KMS-11 (cell line): ENCODE results near the gene CFAP299.

Experiments
- H2AFZ ChIP-seq: fragments of 200-600 bp; sonication (generic); 2 replicates; pipeline ENCODE4 v1.6.1; 2016; ENCODE audit warnings: antibody characterized with exemption, mixed run types, low read depth
- H3K27ac ChIP-seq: fragments of 200-600 bp; sonication (generic); 2 replicates; pipeline ENCODE4 v1.6.1; 2016; ENCODE audit warnings: mild to moderate bottlenecking, mixed run types
- H3K27me3 ChIP-seq: fragments of 200-600 bp; sonication (generic); 2 replicates; pipeline ENCODE4 v1.6.1; 2017; ENCODE audit warnings: mild to moderate bottlenecking, low read depth, mixed run types, moderate library complexity; ENCODE audit not compliant: insufficient read depth
- H3K36me3 ChIP-seq: fragments of 200-600 bp; sonication (generic); 2 replicates; pipeline ENCODE4 v1.6.1; 2017; ENCODE audit warnings: mild to moderate bottlenecking, mixed run types; ENCODE audit not compliant: insufficient read depth
- H3K4me1 ChIP-seq: fragments of 200-600 bp; sonication (generic); 2 replicates; pipeline ENCODE4 v1.6.1; 2016; ENCODE audit warnings: mild to moderate bottlenecking, low read depth, mixed run types; ENCODE audit not compliant: poor library complexity, severe bottlenecking
- H3K4me2 ChIP-seq: fragments of 200-600 bp; sonication (generic); 2 replicates; pipeline ENCODE4 v1.7.0; 2016; ENCODE audit warnings: mild to moderate bottlenecking, mixed run types
- H3K4me3 ChIP-seq: fragments of 200-600 bp; sonication (generic); IDR thresholded peaks from 2 replicates; pipeline ENCODE4 v1.6.1; 2017; ENCODE audit warnings: low read depth, low read length, mixed read lengths; ENCODE audit not compliant: insufficient read depth
- H3K79me2 ChIP-seq: fragments of 200-600 bp; sonication (generic); 2 replicates; pipeline ENCODE4 v1.6.1; 2016; ENCODE audit warnings: low read depth, mixed run types; ENCODE audit not compliant: insufficient read depth
- H3K9ac ChIP-seq: fragments of 200-600 bp; sonication (generic); 2 replicates; pipeline ENCODE4 v1.6.1; 2016; ENCODE audit warnings: mild to moderate bottlenecking, mixed run types
- H4K20me1 ChIP-seq: fragments of 200-600 bp; sonication (generic); 2 replicates; pipeline ENCODE4 v1.6.1; 2016; ENCODE audit warnings: mild to moderate bottlenecking, mixed run types; ENCODE audit not compliant: insufficient read depth
- TF ChIP-seq, protein P1 (sequence below): fragments of 200-600 bp; sonication (generic); conservative IDR thresholded peaks from 2 replicates; pipeline ENCODE4 v1.6.1; 2017; ENCODE audit warnings: low read depth, mild to moderate bottlenecking, antibody characterized with exemption, low read length, moderate library complexity, mixed read lengths

CFAP299 gene

DNA sequence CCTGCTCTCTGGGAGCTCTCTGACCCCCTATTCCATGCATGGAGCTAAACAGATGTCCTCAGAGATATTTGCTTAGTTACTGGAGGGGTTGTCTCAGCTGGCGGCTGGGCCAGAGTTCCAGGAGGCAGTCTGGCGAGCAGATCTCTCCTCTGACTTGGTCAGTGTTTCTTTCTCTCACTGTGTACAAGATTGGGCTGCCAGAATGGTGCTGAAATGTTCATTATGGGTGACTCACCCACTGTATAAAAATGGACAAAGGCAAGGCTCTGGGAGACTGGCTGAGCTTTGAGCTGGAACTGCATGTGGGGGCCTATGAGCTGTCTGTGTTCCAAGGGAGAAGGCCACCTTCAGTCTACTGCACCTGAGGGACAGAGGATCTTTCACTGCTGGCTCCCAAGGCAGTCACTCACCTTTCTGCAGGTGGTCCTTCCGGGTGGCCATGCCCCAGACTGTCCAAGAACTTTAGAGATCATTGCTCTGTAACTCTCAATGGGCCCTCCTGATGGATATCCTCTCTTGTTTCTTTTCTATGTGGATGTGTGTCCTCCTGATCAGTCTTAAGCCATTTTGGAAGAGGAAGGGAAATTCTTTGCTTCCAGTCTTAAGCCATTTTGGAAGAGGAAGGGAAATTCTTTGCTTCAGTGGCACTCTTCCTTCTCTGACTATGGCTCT lies 88.2 kb downstream of the CFAP299 start:
- H3K27me3 ChIP-seq, result no peaks in the 10 kb centered on the region
- H3K9ac ChIP-seq, result no peak overlapping the region
- H3K36me3 ChIP-seq, result no peaks in the 10 kb centered on the region
- no peak overlapping the region for H3K4me2 ChIP-seq
- no peak overlapping the region for H3K4me3 ChIP-seq
- peaks cover 7% of the 10 kb centered on the region for H3K4me1 ChIP-seq
- no peak overlapping the region; the same call in 1 of the 2 replicates for H2AFZ ChIP-seq
- no peaks in the 10 kb centered on the region for H4K20me1 ChIP-seq
- H3K79me2 ChIP-seq, result no peaks in the 10 kb centered on the region
- TF ChIP-seq, protein P1, sequence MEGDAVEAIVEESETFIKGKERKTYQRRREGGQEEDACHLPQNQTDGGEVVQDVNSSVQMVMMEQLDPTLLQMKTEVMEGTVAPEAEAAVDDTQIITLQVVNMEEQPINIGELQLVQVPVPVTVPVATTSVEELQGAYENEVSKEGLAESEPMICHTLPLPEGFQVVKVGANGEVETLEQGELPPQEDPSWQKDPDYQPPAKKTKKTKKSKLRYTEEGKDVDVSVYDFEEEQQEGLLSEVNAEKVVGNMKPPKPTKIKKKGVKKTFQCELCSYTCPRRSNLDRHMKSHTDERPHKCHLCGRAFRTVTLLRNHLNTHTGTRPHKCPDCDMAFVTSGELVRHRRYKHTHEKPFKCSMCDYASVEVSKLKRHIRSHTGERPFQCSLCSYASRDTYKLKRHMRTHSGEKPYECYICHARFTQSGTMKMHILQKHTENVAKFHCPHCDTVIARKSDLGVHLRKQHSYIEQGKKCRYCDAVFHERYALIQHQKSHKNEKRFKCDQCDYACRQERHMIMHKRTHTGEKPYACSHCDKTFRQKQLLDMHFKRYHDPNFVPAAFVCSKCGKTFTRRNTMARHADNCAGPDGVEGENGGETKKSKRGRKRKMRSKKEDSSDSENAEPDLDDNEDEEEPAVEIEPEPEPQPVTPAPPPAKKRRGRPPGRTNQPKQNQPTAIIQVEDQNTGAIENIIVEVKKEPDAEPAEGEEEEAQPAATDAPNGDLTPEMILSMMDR, result no peak
- no peak overlapping the region for H3K27ac ChIP-seq

DNA sequence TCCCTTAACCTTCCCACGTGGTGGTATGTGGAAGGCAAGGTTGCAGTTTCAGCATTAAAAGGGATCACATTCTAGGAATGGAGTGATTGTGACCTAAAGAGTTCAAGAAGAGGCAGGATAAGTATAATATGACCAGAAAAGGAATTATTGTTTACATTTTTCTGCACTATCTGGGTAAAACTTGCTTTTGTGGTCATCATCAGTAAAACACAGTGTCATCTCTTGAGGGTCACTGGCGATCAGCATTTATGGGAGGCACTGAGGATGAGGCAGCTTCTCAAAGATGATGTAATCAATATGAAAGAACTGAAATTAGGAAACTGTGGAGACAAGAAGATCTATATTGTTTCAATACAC lies 88.7 kb downstream of the CFAP299 start:
- TF ChIP-seq, protein P1, result no peak
- Histone ChIP-seq H3K36me3 (no peaks in the 10 kb centered on the region), H3K4me3 (no peak overlapping the region), H3K4me1 (peaks cover 7% of the 10 kb centered on the region), H3K4me2 (no peak overlapping the region), H4K20me1 (no peaks in the 10 kb centered on the region), H3K79me2 (no peaks in the 10 kb centered on the region), H3K9ac (no peak overlapping the region), H2AFZ (no peak overlapping the region; the same call in 1 of the 2 replicates), H3K27me3 (no peaks in the 10 kb centered on the region), H3K27ac (no peak overlapping the region)

DNA sequence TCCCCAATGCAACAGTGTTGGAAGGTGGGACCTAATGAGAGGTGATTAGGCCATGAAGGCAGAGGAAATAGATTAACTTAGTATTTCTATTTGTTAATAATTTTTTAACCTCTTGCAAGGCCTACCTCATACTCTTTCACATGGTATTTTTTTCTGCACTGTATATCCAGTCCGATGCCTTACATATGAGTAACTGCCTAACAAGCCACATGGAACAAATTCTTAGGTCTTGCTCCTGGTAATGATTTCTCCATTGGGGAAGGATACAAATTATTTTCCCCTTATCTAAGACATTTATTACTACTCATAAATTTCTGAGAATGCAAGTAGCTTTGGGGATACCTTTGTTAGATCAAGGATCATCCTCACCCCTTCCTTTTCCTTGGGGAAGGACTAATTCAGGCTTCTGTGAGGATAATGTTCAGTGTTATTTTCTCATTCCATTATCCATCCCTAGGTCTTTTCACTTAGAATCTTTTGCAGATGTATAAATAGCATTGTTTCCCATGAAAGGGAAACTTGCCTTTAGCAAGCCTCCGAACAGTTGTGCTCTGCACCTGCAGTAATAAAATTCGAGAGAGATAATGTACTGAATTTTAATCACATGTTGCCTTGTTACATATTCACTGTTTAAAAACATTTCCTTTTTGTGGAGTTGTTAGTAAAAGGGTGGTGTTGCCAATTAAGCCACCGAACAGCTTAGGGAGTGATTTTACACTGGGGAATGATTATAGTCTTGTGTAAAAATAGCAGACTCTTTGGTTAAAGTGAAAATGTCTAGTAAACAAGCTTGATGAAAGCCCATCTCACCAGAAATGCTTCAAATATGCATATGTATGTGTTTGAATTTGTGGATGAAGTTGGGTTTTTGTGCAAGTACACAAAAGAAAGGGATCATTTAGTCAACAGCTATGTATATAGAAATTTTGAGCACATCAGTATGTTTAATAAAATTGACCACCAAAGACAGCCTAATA lies 89.9 kb downstream of the CFAP299 start:
- Histone ChIP-seq H3K4me1 (peaks cover 7% of the 10 kb centered on the region), H3K9ac (no peak overlapping the region), H2AFZ (no peak overlapping the region), H3K4me2 (no peak overlapping the region), H3K27ac (no peak overlapping the region), H3K27me3 (no peaks in the 10 kb centered on the region), H4K20me1 (no peaks in the 10 kb centered on the region), H3K36me3 (no peaks in the 10 kb centered on the region), H3K4me3 (no peak overlapping the region), H3K79me2 (no peaks in the 10 kb centered on the region)
- TF ChIP-seq, protein P1, result no peak

DNA sequence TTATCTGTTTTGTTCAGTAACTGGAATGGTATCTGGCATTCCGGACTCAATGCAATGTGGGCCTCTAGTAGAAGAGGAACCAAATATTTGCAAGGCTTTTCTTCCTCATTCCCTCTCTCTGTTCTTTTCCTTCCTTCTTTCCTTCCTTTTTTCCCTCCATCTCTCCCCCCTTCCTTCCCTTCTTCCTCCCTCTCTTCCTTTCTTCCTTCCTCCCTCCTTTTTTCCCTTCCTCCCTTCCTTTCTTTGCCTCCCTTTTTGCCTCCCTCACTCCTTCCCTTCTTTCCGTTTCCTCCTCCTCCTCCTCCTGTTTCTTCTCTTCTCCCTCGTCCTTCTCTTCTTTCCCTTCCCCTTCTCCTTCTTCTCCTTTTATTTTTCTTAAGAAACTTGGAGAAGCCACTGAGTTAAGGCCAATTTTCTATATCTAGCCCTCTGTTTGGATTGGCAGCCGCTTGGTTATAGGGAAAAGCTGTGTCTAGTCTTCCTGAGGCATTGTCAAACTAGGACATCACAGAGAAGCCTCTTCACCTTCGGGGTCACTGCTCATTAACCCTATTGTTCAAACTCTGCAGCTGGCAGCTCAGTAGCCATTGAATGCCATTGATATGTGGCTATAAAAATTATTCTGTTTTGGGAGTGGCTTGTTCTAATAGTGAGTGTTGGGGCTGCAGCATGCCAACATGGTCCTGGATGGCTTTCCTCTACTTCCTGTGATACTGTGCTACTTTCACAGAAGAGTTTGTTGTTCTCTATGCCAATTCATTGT lies 95.9 kb downstream of the CFAP299 start:
- no peak overlapping the region for H2AFZ ChIP-seq
- no peaks in the 10 kb centered on the region for H3K79me2 ChIP-seq
- no peak overlapping the region for H3K27ac ChIP-seq

More for the DNA sequence above, 95.9 kb downstream of the CFAP299 start:
- H3K4me2 ChIP-seq, result no peak overlapping the region
- no peak overlapping the region for H3K4me3 ChIP-seq
- H3K9ac ChIP-seq, result no peak overlapping the region
- H4K20me1 ChIP-seq, result no peaks in the 10 kb centered on the region
- no peaks in the 10 kb centered on the region for H3K4me1 ChIP-seq
- TF ChIP-seq, protein P1, result no peak
- H3K27me3 ChIP-seq, result no peaks in the 10 kb centered on the region
- H3K36me3 ChIP-seq, result no peaks in the 10 kb centered on the region
